DND-41 (cell line): Measurements from ENCODE around the gene PTPRG.
"Not testable (repeated sequence)": the region's sequence is repeated elsewhere in the genome, so short reads cannot be mapped to it uniquely, and the experiment has no call there.

Source experiments
- ATAC-seq: fragments of 200-7000 bp; cut with Tn5 transposase; 3 replicates; pipeline ENCODE4 v1.9.1; 2021; ENCODE audit warnings: low read depth; ENCODE audit not compliant: insufficient read depth
- DNase-seq: peaks from one replicate; pipeline ENCODE4 v3.0.0-alpha.2; 2020
- H2AFZ ChIP-seq: 2 replicates; pipeline ENCODE4 v1.6.0; 2012; ENCODE audit warnings: low read depth, low read length
- H3K27ac ChIP-seq: 2 replicates; pipeline ENCODE4 v1.5.1; 2012; ENCODE audit warnings: low read length, inconsistent platforms
- H3K27me3 ChIP-seq: fragments of 200-600 bp; sonication (generic); 2 replicates; pipeline ENCODE4 v1.6.0; 2012; ENCODE audit warnings: low read length, mild to moderate bottlenecking, inconsistent platforms; ENCODE audit not compliant: insufficient read depth, poor library complexity
- H3K36me3 ChIP-seq: 2 replicates; pipeline ENCODE4 v1.5.1; 2012; ENCODE audit warnings: low read length, inconsistent platforms; ENCODE audit not compliant: insufficient read depth
- H3K4me1 ChIP-seq: 2 replicates; pipeline ENCODE4 v1.5.1; 2012; ENCODE audit warnings: mild to moderate bottlenecking, low read length; ENCODE audit not compliant: insufficient read depth
- H3K4me2 ChIP-seq: 2 replicates; pipeline ENCODE4 v1.6.0; 2012; ENCODE audit warnings: mild to moderate bottlenecking, moderate library complexity, low read length, inconsistent platforms; ENCODE audit not compliant: insufficient read depth
- H3K4me3 ChIP-seq, 2 experiments: fragments of 200-600 bp in 1 of 2; shearing (Covaris generic) in 1 of 2; 2 replicates each; pipeline ENCODE4 v1.5.1; 2012 to 2016; ENCODE audit warnings: inconsistent platforms in 2 of 2, low read length in 2 of 2, mild to moderate bottlenecking in 2 of 2, low read depth in 1 of 2, moderate library complexity in 1 of 2
- H3K79me2 ChIP-seq: 2 replicates; pipeline ENCODE4 v1.6.0; 2012; ENCODE audit warnings: low read length, inconsistent platforms; ENCODE audit not compliant: insufficient read depth
- H3K9ac ChIP-seq: 2 replicates; pipeline ENCODE4 v1.6.0; 2012; ENCODE audit warnings: low read depth, mild to moderate bottlenecking, inconsistent platforms, low read length, moderate library complexity
- H3K9me3 ChIP-seq: 2 replicates; pipeline ENCODE4 v1.5.1; 2012; ENCODE audit warnings: low read length, moderate library complexity, mild to moderate bottlenecking, inconsistent platforms; ENCODE audit not compliant: insufficient read depth, severe bottlenecking
- H4K20me1 ChIP-seq: 2 replicates; pipeline ENCODE4 v1.6.0; 2012; ENCODE audit warnings: low read length; ENCODE audit not compliant: insufficient read depth
- CTCF ChIP-seq: IDR thresholded peaks from 2 replicates; pipeline ENCODE4 v1.5.1; 2012; ENCODE audit warnings: borderline replicate concordance, low read length, moderate library complexity, mild to moderate bottlenecking; ENCODE audit not compliant: poor library complexity, severe bottlenecking; ENCODE audit errors: extremely low read depth
- EZH2 ChIP-seq: IDR thresholded peaks from 3 replicates; pipeline ENCODE4 v1.6.1; 2012; ENCODE audit warnings: borderline replicate concordance, low read depth, mild to moderate bottlenecking, moderate library complexity, low read length, inconsistent platforms; ENCODE audit not compliant: severe bottlenecking

Gene PTPRG

GRCh38 chr3:61690016-61690415, 128.6 kb downstream of the PTPRG start:
- Histone ChIP-seq H3K9ac (no peak overlapping the region), H4K20me1 (no peaks in the 10 kb centered on the region), H3K36me3 (no peaks in the 10 kb centered on the region), H3K79me2 (no peaks in the 10 kb centered on the region), H3K4me2 (no peak overlapping the region), H3K4me1 (no peaks in the 10 kb centered on the region), H2AFZ (no peak overlapping the region), H3K4me3 (no peak overlapping the region), H3K27me3 (no peaks in the 10 kb centered on the region), H3K9me3 (no peaks in the 10 kb centered on the region), H3K27ac (no peak overlapping the region)
- no peak for ATAC-seq
- TF ChIP-seq CTCF = no peak
- no peak for TF ChIP-seq EZH2
- no peak for DNase-seq

GRCh38 chr3:61691466-61691865, 130.1 kb downstream of the PTPRG start:
- no peaks in the 10 kb centered on the region for H3K9me3 ChIP-seq
- ATAC-seq = no peak
- H3K79me2 ChIP-seq = no peaks in the 10 kb centered on the region
- H3K36me3 ChIP-seq = no peaks in the 10 kb centered on the region
- TF ChIP-seq EZH2 (no peak), CTCF (no peak)
- H3K9ac ChIP-seq = no peak overlapping the region
- no peaks in the 10 kb centered on the region for H3K4me1 ChIP-seq
- no peaks in the 10 kb centered on the region for H4K20me1 ChIP-seq
- H3K4me3 ChIP-seq = no peak overlapping the region
- no peak overlapping the region for H3K4me2 ChIP-seq
- H2AFZ ChIP-seq = no peak overlapping the region
- DNase-seq = no peak
- no peak overlapping the region for H3K27ac ChIP-seq
- no peaks in the 10 kb centered on the region for H3K27me3 ChIP-seq

- no peak for TF ChIP-seq CTCF
- TF ChIP-seq EZH2 = no peak
- H3K27ac ChIP-seq = no peak overlapping the region
- H3K36me3 ChIP-seq = no peaks in the 10 kb centered on the region
- H3K79me2 ChIP-seq = no peaks in the 10 kb centered on the region
- H3K4me2 ChIP-seq = no peak overlapping the region
- DNase-seq (no peak), ATAC-seq (no peak)
- H2AFZ ChIP-seq = no peak overlapping the region
- no peak overlapping the region for H3K9ac ChIP-seq
- H3K4me1 ChIP-seq = no peaks in the 10 kb centered on the region
- H3K27me3 ChIP-seq = no peaks in the 10 kb centered on the region
- H3K4me3 ChIP-seq = no peak overlapping the region
- H3K9me3 ChIP-seq = no peaks in the 10 kb centered on the region
- no peaks in the 10 kb centered on the region for H4K20me1 ChIP-seq
Observed at GRCh38 chr3:61697301-61697700, 135.9 kb downstream of the PTPRG start.

GRCh38 chr3:61698278-61699072, 137.1 kb downstream of the PTPRG start:
- not testable (repeated sequence) for H3K27me3 ChIP-seq, DNase-seq, H3K27ac ChIP-seq, H3K4me3 ChIP-seq, H3K79me2 ChIP-seq, H3K4me1 ChIP-seq, H3K9me3 ChIP-seq, H3K36me3 ChIP-seq, H4K20me1 ChIP-seq, H3K4me2 ChIP-seq, H3K9ac ChIP-seq, H2AFZ ChIP-seq, ATAC-seq
